Natural killer cell treated with Interleukin-12 subunit alpha and Interleukin-12 subunit beta and Interleukin-15 and Interleukin-18, amount 100 ng/mL, for 72 hours (primary cell): Measurements from ENCODE around the gene LY9. TPM values are rescaled to one million over a fixed set of nuclear protein-coding genes. Genes with fewer than 3 reads are reported as not detected.
"Not testable (repeated sequence)": the region's sequence is repeated elsewhere in the genome, so short reads cannot be mapped to it uniquely, and the experiment has no call there.

Experiments used
- ATAC-seq, 2 donors: fragments of 150-1000 bp; cut with Tn5 transposase in 1 of 2; sonication (Bioruptor Pico), chemical (Tn5 transposase) in 1 of 2; 2 replicates each; pipeline ENCODE4 v1.10.0; 2021
- DNase-seq: peaks from one replicate; pipeline ENCODE4 v3.0.0; 2022; ENCODE audit warnings: low spot score
- H3K27ac Mint-ChIP-seq, 2 donors: 1 replicate in 1 of 2; 2 replicates in 1 of 2; pipeline ENCODE4 v1.8.0; 2022; ENCODE audit warnings: mixed read lengths in 2 of 2, mild to moderate bottlenecking in 1 of 2, moderate library complexity in 1 of 2
- H3K27me3 Mint-ChIP-seq, 2 donors: 1 replicate in 1 of 2; 2 replicates in 1 of 2; pipeline ENCODE4 v1.8.0; 2022; ENCODE audit warnings: mixed read lengths in 2 of 2
- H3K36me3 Mint-ChIP-seq: one replicate; pipeline ENCODE4 v1.8.0; 2022; ENCODE audit warnings: mixed read lengths
- H3K4me1 Mint-ChIP-seq, 2 donors: 1 replicate in 1 of 2; 2 replicates in 1 of 2; pipeline ENCODE4 v1.8.0; 2022; ENCODE audit warnings: low read depth in 2 of 2, mixed read lengths in 2 of 2, mild to moderate bottlenecking in 1 of 2
- H3K4me3 Mint-ChIP-seq: one replicate; pipeline ENCODE4 v1.8.0; 2022; ENCODE audit warnings: mixed read lengths
- H3K9me3 Mint-ChIP-seq: 2 replicates; pipeline ENCODE4 v1.8.0; 2022; ENCODE audit warnings: mixed read lengths
- total RNA-seq, 2 donors: library from RNA; stranded (reverse); gene quantifications; one replicate each; pipeline ENCODE4 v1.2.3, GENCODE V29; 2022

LY9 gene
- total RNA-seq, 2 donors from 2014 or later = 0.92 to 1.2 TPM

GRCh38 chr1:160862203-160863060 is 66.5 kb downstream of the LY9 start, which contains the start of gene CD244:
TSS of gene CD244 (minus strand) at chr1:160862887. CDS start at chr1:160862677, 210 bp downstream.
- Mint-ChIP-seq H3K27me3 (no peaks in the 10 kb centered on the region), H3K36me3 (peaks cover 12% of the 10 kb centered on the region), H3K27ac (peak within 1 kb of the TSS; percentile 92 to 93), H3K4me3 (peak within 1 kb of the TSS; percentile 95), H3K4me1 (peaks cover 49 to 54% of the 10 kb centered on the region in 2 donors), H3K9me3 (no peaks in the 10 kb centered on the region)
- DNase-seq = peak; percentile 94
- ATAC-seq = peak; percentile 96 to 98

GRCh38 chr1:160863061-160863773 is 67.2 kb downstream of the LY9 start:
- H3K4me1 Mint-ChIP-seq = peaks cover 52 to 58% of the 10 kb centered on the region in 2 donors
- H3K4me3 Mint-ChIP-seq = peak overlapping the region; percentile 95
- DNase-seq (no peak), ATAC-seq (peak; percentile 1 to 52)
- H3K27me3 Mint-ChIP-seq = no peaks in the 10 kb centered on the region
- H3K27ac Mint-ChIP-seq = peak overlapping the region; percentile 92 to 93
- H3K36me3 Mint-ChIP-seq = peaks cover 9% of the 10 kb centered on the region
- no peaks in the 10 kb centered on the region for H3K9me3 Mint-ChIP-seq

- ATAC-seq = no peak
- H3K27me3 Mint-ChIP-seq = no peaks in the 10 kb centered on the region
- peaks cover 4% of the 10 kb centered on the region for H3K36me3 Mint-ChIP-seq
- peak overlapping the region; percentile 95 for H3K4me3 Mint-ChIP-seq
- no peak for DNase-seq
- no peaks in the 10 kb centered on the region for H3K9me3 Mint-ChIP-seq
- peak overlapping the region; percentile 92 to 93 for H3K27ac Mint-ChIP-seq
- peaks cover 51 to 58% of the 10 kb centered on the region in 2 donors for H3K4me1 Mint-ChIP-seq
These were observed 67.8 kb downstream of the LY9 start for GRCh38 chr1:160863774-160864131.

GRCh38 chr1:160864173-160864572 is 68.2 kb downstream of the LY9 start:
- H3K27ac Mint-ChIP-seq = peak overlapping the region; percentile 92 to 93
- no peak for DNase-seq
- H3K9me3 Mint-ChIP-seq = no peaks in the 10 kb centered on the region
- ATAC-seq = no peak
- H3K36me3 Mint-ChIP-seq = no peaks in the 10 kb centered on the region
- peak overlapping the region; percentile 95 for H3K4me3 Mint-ChIP-seq
- peaks cover 50 to 58% of the 10 kb centered on the region in 2 donors for H3K4me1 Mint-ChIP-seq
- H3K27me3 Mint-ChIP-seq = no peaks in the 10 kb centered on the region

- Mint-ChIP-seq H3K36me3 (no peaks in the 10 kb centered on the region), H3K4me1 (peaks cover 49 to 56% of the 10 kb centered on the region in 2 donors), H3K9me3 (no peaks in the 10 kb centered on the region), H3K27ac (no peak overlapping the region), H3K4me3 (no peak overlapping the region), H3K27me3 (no peaks in the 10 kb centered on the region)
- DNase-seq = no peak
- no peak for ATAC-seq
These were observed 69.4 kb downstream of the LY9 start for GRCh38 chr1:160865337-160865736.

GRCh38 chr1:160866001-160866694 is 70.2 kb downstream of the LY9 start:
- no peak overlapping the region for H3K4me3 Mint-ChIP-seq
- H3K36me3 Mint-ChIP-seq = no peaks in the 10 kb centered on the region
- H3K4me1 Mint-ChIP-seq = peaks cover 43 to 48% of the 10 kb centered on the region in 2 donors
- ATAC-seq (no peak), DNase-seq (no peak)
- no peaks in the 10 kb centered on the region for H3K9me3 Mint-ChIP-seq
- no peak overlapping the region for H3K27ac Mint-ChIP-seq
- no peaks in the 10 kb centered on the region for H3K27me3 Mint-ChIP-seq

GRCh38 chr1:160866695-160867260 is 70.8 kb downstream of the LY9 start:
- Mint-ChIP-seq H3K36me3 (no peaks in the 10 kb centered on the region), H3K27ac (no peak overlapping the region), H3K27me3 (no peaks in the 10 kb centered on the region), H3K9me3 (no peaks in the 10 kb centered on the region), H3K4me3 (no peak overlapping the region), H3K4me1 (peaks cover 40 to 44% of the 10 kb centered on the region in 2 donors)
- DNase-seq (no peak), ATAC-seq (no peak)

- Mint-ChIP-seq H3K27ac (peak overlapping the region; percentile 35 to 40), H3K4me1 (peaks cover 32 to 38% of the 10 kb centered on the region in 2 donors)
- not testable (repeated sequence) for H3K9me3 Mint-ChIP-seq, H3K36me3 Mint-ChIP-seq, DNase-seq, H3K4me3 Mint-ChIP-seq, ATAC-seq, H3K27me3 Mint-ChIP-seq
These were observed 71.7 kb downstream of the LY9 start for GRCh38 chr1:160867651-160868050.

- H3K27ac Mint-ChIP-seq = peak overlapping the region; percentile 35 to 40
- no peak for DNase-seq
- H3K9me3 Mint-ChIP-seq = no peaks in the 10 kb centered on the region
- no peaks in the 10 kb centered on the region for H3K27me3 Mint-ChIP-seq
- ATAC-seq = no peak
- peaks cover 27 to 33% of the 10 kb centered on the region in 2 donors for H3K4me1 Mint-ChIP-seq
- H3K4me3 Mint-ChIP-seq = no peak overlapping the region
- no peaks in the 10 kb centered on the region for H3K36me3 Mint-ChIP-seq
These were observed 72.2 kb downstream of the LY9 start for GRCh38 chr1:160868141-160868540.

GRCh38 chr1:160874935-160875334 is 79.0 kb downstream of the LY9 start:
- Mint-ChIP-seq H3K27ac (peak overlapping the region in 1 of 2 donors; percentile 67), H3K36me3 (no peaks in the 10 kb centered on the region), H3K9me3 (no peaks in the 10 kb centered on the region), H3K27me3 (no peaks in the 10 kb centered on the region), H3K4me1 (peaks cover 23 to 24% of the 10 kb centered on the region in 2 donors), H3K4me3 (no peak overlapping the region)
- DNase-seq (no peak), ATAC-seq (peak in 1 of 2 donors; percentile 56)

- H3K27ac Mint-ChIP-seq, DNase-seq, H3K9me3 Mint-ChIP-seq, H3K27me3 Mint-ChIP-seq, ATAC-seq, H3K36me3 Mint-ChIP-seq, H3K4me3 Mint-ChIP-seq: not testable (repeated sequence)
- peaks cover 23 to 24% of the 10 kb centered on the region in 2 donors for H3K4me1 Mint-ChIP-seq
These were observed 79.6 kb downstream of the LY9 start for GRCh38 chr1:160875591-160875990.

- no peak for DNase-seq
- H3K4me1 Mint-ChIP-seq = peaks cover 23 to 24% of the 10 kb centered on the region in 2 donors
- H3K9me3 Mint-ChIP-seq = no peaks in the 10 kb centered on the region
- no peaks in the 10 kb centered on the region for H3K36me3 Mint-ChIP-seq
- H3K27ac Mint-ChIP-seq = peak overlapping the region; percentile 34 to 82
- ATAC-seq = no peak
- H3K27me3 Mint-ChIP-seq = no peaks in the 10 kb centered on the region
- no peak overlapping the region for H3K4me3 Mint-ChIP-seq
These were observed 80.3 kb downstream of the LY9 start for GRCh38 chr1:160876311-160876710.

- H3K4me3 Mint-ChIP-seq = no peak overlapping the region
- H3K36me3 Mint-ChIP-seq = no peaks in the 10 kb centered on the region
- no peak for DNase-seq
- peak; percentile 66 to 83 for ATAC-seq
- no peaks in the 10 kb centered on the region for H3K27me3 Mint-ChIP-seq
- H3K4me1 Mint-ChIP-seq = peaks cover 23 to 24% of the 10 kb centered on the region in 2 donors
- no peaks in the 10 kb centered on the region for H3K9me3 Mint-ChIP-seq
- H3K27ac Mint-ChIP-seq = peak overlapping the region; percentile 34 to 82
These were observed 81.2 kb downstream of the LY9 start for GRCh38 chr1:160877221-160877620.
